Measurements from ENCODE around the gene NPAS2.

Gene NPAS2

DNA sequence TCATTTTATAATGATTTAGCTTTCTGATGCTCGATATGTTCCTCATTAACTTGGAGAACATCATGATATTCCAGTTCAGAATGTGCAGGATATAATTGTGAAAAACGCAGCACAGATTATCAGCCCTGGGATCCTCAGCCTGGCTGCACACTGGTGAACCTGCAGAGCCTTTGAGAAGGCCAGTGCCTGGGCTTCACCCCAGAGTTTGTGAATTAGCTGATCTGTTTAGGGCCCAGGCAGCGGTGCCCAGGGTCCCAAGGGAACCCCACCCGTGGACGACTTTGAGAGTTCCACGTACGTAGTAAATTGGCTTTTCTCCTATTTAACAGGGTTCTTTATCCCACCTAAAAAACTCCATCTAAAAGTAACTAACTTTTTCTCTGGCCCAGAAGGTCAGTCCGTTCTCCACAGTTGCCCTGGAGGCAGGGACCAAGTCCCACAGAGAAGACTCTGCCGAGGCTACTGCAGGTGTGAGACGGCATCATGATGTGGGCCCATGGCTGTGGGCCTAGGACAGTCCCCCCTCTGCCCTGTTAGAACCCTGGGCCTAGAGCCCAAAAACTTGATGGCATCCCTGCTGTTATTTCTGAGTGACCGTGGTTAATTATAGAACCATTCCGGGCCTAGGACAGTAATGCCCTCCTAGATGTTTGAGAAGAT lies 142.6 kb downstream of the NPAS2 start:
- H3K4me3 ChIP-seq (ENCODE audit: low read depth, low read length): no peak overlapping the region
- no peak for DNase-seq (ENCODE audit: low read depth)
- TF ChIP-seq, protein P1, sequence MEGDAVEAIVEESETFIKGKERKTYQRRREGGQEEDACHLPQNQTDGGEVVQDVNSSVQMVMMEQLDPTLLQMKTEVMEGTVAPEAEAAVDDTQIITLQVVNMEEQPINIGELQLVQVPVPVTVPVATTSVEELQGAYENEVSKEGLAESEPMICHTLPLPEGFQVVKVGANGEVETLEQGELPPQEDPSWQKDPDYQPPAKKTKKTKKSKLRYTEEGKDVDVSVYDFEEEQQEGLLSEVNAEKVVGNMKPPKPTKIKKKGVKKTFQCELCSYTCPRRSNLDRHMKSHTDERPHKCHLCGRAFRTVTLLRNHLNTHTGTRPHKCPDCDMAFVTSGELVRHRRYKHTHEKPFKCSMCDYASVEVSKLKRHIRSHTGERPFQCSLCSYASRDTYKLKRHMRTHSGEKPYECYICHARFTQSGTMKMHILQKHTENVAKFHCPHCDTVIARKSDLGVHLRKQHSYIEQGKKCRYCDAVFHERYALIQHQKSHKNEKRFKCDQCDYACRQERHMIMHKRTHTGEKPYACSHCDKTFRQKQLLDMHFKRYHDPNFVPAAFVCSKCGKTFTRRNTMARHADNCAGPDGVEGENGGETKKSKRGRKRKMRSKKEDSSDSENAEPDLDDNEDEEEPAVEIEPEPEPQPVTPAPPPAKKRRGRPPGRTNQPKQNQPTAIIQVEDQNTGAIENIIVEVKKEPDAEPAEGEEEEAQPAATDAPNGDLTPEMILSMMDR (IDR thresholded peaks at IDR 0.05; ENCODE audit: control insufficient read depth, extremely low read depth, insufficient read depth): no peak

DNA sequence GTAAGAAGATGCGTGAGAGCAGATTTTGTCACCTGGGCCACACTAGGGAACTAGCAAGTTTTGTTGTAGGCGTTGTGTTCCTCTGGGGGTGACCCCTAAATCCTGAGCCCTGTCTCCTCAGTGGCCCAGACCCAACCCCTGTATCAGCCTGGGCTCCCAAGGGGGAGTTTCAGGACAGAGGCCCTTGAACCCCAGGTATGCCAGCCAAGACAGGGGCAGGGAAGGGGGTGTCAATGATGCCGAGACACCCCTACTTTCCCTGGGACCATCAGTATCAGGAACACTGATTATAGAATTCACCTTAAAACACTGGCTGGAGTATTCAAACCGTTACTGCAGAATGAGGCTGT lies 143.1 kb downstream of the NPAS2 start:
- no peak overlapping the region for H3K4me3 ChIP-seq (ENCODE audit: low read depth, low read length)
- TF ChIP-seq, protein P1 (IDR thresholded peaks at IDR 0.05; ENCODE audit: control insufficient read depth, extremely low read depth, insufficient read depth): no peak
- no peak for DNase-seq (ENCODE audit: low read depth)

DNA sequence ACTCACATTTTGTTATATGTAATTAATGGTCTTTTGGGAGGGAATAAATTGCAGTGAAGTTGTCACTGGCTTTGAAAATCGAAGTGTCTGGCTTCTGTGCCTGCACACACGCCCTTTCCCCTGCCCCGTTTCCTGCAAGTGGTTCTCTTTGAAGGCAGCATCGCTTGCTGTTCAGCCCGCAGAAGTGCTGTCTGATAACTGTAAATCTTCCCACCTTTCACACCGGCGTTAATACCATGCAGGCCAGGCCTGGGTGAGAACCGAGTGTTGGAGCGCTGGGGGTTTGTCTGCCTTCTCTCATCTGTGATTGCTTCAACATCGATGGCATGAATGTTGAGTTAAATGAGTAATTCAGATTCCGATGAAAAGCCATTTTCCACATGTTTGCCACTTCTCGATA lies 144.3 kb downstream of the NPAS2 start:
- no peak overlapping the region for H3K4me3 ChIP-seq (ENCODE audit: low read depth, low read length)
- no peak for DNase-seq (ENCODE audit: low read depth)
- TF ChIP-seq, protein P1 (IDR thresholded peaks at IDR 0.05; ENCODE audit: control insufficient read depth, extremely low read depth, insufficient read depth): no peak

DNA sequence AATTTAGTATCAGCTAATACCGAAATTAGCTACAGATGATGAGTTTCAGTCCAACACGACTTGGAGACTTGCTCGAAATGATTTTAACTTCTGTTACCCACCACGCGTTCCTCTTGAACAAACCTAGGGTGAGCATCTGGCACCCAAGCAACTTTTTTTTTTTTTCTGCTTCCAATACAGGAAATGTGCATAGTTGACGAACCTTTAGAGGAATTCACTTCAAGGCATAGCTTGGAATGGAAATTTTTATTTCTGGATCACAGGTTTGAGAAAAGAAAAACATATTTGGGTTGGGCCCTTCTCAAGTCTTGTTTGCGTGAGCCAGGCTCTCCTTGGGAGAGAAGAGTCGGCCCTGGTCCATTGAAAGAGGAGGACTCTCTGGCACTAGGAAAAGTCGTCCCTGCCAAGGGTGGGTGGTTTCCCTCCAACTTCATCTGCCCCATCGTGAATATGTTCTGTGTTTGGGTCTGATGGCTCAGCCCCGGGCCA lies 144.8 kb downstream of the NPAS2 start:
- DNase-seq (ENCODE audit: low read depth): no peak
- no peak overlapping the region for H3K4me3 ChIP-seq (ENCODE audit: low read depth, low read length)
- TF ChIP-seq, protein P1 (IDR thresholded peaks at IDR 0.05; ENCODE audit: control insufficient read depth, extremely low read depth, insufficient read depth): no peak

DNA sequence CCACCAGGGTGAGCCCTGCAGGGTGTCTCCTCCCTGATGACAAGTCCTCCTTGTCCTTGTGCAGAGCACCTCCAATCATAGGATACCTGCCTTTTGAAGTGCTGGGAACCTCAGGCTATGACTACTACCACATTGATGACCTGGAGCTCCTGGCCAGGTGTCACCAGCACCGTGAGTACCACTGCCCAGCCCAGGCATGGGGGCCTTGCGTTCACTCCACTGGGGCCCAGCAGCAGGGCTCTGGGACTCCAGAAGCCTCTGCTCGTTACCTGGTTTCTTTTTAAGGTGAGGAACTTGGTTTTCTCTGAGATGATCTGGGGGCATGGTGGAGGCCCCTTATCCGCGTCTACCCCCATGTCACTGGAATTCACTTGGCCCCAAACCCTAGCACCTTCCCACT lies 145.7 kb downstream of the NPAS2 start:
- TF ChIP-seq, protein P1 (IDR thresholded peaks at IDR 0.05; ENCODE audit: control insufficient read depth, extremely low read depth, insufficient read depth): no peak
- no peak overlapping the region for H3K4me3 ChIP-seq (ENCODE audit: low read depth, low read length)
- no peak for DNase-seq (ENCODE audit: low read depth)

DNA sequence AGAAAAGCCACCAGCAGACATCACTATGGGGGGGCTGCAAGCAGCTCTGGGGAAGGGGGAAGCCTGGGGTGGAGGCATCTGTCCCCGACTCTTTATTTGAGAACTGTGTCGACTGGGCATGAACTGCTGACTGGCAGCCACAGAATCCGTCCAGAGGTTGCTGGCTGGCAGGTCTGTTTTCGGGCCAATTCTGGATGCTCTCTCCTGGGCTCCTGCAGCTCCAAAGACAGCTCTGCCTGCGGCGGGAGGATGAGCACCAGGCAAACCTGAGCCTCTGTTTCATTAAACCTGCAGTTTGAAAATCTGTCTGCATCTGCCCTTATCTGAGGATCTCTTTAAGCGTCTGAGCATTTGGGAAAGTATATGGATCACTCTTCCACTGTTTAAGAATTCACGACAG lies 147.8 kb downstream of the NPAS2 start:
- no peak overlapping the region for H3K4me3 ChIP-seq (ENCODE audit: low read depth, low read length)
- TF ChIP-seq, protein P1 (IDR thresholded peaks at IDR 0.05; ENCODE audit: control insufficient read depth, extremely low read depth, insufficient read depth): no peak
- DNase-seq (ENCODE audit: low read depth): no peak

Measured in LNCaP clone FGC (cell line).